Measurements from ENCODE around the gene ZNF446.

- TF ChIP-seq EZH2 (IDR thresholded peaks at IDR 0.05; ENCODE audit: insufficient read depth, poor library complexity, severe bottlenecking) (no peak), EZH2phosphoT487 (IDR thresholded peaks at IDR 0.05; ENCODE audit: insufficient read depth, low read depth) (no peak)
These were observed 40.2 kb downstream of the ZNF446 start for GRCh38 chr19:58516246-58516836.

Data from GM23248 (cell line).